Stimulated activated CD8-positive, alpha-beta memory T cell treated with anti-CD3 and anti-CD28 coated beads, Interleukin-7, amount 100 ng/mL, for 48 hours (primary cell): ENCODE results near the gene FAM25G.
"Not testable (repeated sequence)": the region's sequence is repeated elsewhere in the genome, so short reads cannot be mapped to it uniquely, and the experiment has no call there.

Experiments used
- DNase-seq, 2 donors: peaks; one replicate each; pipeline ENCODE4 v3.0.0-alpha.2; 2020; ENCODE audit warnings: low read depth in 1 of 2; ENCODE audit errors: extremely low read depth in 1 of 2

Gene FAM25G

DNA sequence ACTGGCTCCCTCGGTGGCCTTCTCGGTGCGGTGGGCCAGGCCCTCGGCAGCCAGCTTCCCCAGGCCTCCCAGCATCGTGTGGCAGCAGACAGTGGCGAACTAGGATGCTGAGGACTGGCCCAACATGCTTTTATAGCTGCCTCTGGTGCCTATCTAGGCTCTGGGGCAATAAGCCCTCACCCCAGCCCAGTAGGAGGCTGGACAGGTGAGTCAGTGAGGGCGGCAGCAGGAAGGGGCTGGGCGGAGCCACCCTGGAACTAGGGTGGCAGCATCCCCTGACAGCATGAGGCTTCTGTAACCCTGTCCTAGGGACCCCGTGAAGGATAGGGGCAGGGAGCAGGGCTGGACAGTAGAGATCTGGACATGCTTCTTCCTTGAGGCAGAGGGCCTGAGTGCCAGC lies at the start of gene FAM25G:
TSS of gene FAM25G (minus strand) at position 101 of the 400 bp plus-strand sequence. CDS start at position 75, 26 bp downstream.
- not testable (repeated sequence) for DNase-seq

DNA sequence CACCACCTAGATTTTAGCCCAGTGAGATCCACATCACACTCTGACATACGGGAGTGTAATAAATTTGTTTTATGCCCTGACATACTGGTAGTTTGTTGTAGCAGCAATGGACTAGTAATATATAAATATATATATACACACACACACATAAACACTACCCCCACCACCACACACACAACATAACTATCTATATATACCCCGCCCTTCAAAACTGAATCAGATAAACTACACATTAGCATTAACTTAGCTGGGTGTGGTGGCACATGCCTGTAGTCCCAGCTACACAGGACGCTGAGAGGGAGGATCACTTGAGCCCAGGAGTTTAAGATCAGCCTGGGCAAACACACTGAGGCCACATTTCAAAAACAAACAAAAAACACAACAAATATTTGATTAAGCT lies 44.9 kb upstream of the FAM25G start:
- not testable (repeated sequence) for DNase-seq

DNA sequence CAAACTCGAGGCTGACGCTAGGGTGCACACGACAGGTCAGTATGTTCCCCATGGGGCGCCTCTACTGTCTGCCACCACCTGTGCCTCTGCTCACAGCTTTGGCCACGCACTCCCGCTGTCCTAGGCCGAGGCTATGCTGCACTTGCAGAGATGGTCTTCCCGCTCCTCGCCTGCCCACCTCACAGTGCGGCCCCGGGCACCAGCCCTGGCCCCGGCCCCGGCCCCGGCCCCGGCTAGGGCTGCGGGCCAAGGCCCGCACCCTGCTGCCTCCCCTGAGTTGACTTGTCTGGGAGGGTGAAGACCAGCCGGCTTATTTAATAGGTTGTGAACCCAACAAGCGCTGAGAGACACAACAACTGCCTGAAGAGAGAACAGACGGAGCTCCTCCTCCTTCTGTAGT lies 32.0 kb upstream of the FAM25G start, which contains the start of gene AGAP9:
TSS of gene AGAP9 (minus strand) at position 164 of the 400 bp plus-strand sequence. CDS start at position 52, 112 bp downstream.
- not testable (repeated sequence) for DNase-seq

DNA sequence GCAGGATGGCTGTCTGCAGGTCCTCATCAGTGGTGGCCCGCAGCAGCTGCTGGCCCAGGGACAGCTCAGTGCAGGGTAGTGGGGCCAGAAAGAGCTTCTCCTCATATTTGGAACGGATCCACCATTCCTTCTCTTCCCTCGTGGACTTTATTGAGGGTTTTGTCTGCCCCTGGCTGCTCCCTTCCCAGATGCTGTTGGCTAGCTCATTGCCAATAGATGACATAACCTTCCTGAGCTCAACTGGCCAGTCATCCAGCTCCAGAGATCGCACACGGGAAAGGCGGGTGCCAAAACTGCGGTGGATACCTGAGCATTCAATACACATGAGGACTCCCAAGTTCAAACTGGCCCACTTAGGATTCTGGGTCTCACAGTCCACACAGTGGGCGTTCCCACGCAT lies 10.8 kb upstream of the FAM25G start:
- not testable (repeated sequence) for DNase-seq

DNA sequence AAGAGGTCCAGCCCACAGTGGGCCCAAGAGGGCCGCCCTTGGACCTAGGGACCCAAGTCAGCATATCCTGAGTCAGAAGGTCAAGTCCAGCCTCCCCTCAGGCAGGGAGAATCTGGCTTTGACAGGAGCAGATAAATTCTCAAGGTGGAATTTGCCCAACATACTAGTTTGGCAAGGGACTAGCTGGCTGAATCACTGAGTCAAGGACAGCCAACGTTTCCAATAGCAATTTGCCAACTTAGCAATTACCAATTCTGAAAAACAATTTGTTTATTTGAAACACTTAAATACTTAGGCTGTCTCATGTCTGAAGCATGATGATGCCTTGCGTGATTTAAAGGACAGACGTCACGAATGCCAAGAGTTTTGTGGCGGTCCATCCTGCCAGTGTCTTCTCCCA lies 2.7 kb upstream of the FAM25G start:
- not testable (repeated sequence) for DNase-seq

DNA sequence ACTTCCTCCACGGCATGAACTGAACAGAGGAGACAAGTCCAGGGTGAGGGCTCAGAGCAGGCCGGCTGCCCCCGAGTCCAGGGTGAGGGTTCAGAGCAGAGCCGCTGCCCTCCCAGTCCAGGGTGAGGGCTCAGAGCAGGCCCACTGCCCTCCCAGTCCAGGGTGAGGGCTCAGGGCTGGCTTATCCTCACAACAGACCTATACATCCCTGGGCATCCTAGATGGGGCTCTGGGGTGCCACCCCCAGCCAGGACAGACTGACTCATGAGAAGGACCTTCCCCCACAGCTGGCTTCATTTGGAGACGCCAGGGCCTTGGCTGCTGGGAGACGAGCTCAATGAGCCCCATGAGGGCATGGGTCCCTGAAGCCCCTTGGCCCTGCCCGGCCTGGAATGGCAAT lies 1.9 kb downstream of the FAM25G start:
- not testable (repeated sequence) for DNase-seq

DNA sequence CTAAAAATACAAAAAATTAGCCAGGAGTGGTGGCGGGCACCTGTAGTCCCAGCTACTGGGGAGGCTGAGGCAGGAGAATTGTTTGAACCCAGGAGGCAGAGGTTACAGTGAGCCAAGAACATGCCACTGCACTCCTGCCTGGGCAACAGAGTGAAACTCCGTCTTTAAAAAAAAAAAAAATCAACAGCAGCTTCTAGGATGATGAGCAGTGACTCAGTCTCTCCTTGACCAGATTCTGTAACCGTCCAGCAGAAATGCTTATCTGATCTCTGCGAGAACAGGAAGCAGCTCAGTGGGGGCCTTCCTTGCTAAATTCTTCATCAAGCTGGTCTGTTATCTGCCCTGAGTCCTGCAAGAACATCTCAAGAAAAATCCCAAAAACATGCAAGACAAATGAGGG lies 5.6 kb downstream of the FAM25G start:
- not testable (repeated sequence) for DNase-seq

DNA sequence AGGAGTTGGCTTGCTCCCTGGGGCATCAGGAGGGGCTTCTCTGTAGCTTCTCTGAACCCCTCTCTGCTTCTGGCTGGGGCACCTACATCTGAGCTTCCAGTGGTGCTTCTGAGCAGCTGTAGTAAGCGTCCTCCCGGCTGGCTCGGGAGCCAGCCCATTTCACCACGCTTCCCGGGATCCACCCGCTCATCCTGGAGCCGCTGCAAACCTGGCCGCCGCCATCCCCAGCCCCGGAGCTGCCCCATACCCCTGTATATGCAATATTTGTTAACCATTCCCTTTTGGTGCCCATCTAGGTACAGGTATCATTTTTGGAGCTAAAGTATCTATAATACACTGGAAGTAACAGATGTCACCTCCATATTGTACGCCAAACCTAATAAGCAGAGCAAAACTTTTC lies 6.7 kb downstream of the FAM25G start:
- DNase-seq = not testable (repeated sequence)

DNA sequence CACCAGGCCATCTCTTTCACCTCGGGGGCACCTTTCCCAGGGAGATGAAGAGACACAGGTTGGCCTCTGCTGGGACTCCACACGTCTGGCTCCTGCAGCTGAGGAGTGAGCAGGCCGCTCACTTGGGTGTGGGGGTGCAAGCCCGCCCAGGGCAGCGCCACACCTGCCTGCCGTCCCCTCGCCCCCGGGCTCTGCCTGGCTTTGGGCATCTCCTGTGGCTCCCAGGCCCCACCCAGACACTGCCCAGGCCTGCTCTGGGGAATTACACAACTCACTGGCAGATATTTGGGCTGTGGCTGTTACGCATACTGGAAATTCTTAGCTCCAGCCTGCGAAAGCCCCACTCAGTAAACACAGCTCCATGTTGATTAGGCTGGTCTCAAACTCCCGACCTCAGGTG lies 7.6 kb downstream of the FAM25G start, which contains the start of gene ANXA8:
TSS of gene ANXA8 (minus strand) at position 193 of the 400 bp plus-strand sequence. CDS start at position 11, 182 bp downstream.
- DNase-seq = not testable (repeated sequence)

DNA sequence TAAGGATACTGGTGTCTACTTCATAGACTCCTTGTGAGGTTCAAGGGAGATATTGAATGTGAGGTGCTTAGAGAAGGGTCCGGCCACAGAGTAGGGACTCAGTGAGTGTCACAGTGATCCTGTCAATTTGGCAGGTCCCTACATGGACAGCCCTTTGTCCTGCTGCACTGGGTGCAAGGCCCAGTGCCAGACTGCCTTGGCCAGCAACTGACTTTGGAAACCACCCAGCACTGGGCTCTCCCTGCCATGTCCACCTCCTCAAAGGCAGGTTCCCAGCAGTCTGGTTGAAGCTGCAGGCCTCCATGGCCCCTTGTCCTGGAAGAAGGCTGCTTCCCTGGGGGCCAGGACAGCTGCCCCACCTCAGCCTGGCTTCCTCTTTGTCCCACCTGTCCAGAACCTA lies 9.1 kb downstream of the FAM25G start:
- not testable (repeated sequence) for DNase-seq

DNA sequence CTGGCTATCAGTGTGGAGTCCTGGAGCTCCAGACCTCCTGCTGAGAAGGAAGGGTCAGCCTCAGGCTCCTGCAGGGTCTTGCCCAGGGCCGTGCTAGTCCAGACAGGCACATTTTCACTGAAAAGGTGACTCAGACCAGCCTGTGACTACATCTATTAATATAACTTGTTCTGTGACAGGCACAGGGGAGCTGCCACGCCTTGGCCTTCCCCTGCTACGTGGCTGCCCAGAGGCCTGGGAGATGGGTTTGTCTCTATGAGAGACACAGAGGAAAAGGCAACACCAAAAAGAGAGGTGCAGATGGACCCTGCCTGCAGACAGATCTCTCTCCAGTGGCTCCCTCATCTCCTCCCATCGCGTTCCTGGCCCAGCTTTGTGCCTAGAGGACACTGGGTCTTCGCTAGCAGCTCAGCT lies 9.7 kb downstream of the FAM25G start:
- not testable (repeated sequence) for DNase-seq

DNA sequence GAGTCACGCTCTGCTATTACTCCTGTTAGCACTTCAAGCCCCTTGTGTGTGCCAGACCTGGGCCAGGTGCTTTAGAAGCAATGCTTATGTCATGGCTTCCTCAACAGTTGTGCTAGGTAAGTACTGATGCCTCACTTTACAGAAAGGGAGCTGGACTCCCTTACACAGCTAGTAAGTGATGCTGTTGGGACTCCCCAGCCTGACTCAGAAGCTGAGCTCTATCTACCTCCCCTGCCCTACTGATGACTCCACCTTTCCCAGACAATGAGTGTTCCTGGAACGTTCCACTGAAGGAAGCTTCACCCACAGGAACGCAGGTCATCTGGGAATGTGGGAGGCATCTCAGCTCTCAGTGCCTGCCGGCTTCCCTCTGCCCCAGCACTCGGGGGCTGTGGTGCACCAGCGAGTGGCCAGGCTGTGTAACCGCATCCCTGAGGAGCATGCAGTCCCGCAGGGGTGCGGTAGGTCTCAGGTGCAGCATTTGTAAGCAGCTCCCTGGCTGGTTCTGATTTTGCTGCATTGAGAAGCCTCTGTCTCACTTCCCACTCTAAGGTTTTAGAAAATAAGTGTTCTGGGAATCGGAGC lies 10.2 kb downstream of the FAM25G start:
- DNase-seq = not testable (repeated sequence)

DNA sequence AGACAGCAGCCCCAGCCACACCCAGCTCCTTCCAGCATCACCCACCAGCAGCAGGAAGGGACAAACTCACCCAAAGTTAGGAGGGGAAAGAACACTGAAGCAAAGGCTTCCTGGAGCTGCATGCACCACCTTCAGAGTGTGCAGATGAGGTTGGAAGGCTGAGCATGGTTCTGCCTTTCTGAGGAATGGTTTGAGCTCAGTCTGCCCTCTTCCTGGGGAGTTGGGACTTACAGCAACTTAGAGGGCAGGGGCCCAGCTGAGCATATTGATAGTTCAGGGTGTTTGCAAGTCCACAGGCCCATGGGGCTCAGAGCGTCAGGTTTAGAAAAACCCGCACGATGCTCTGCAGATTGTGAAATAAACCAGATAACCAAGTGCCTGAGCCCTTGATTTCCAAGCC lies 11.4 kb downstream of the FAM25G start:
- DNase-seq = not testable (repeated sequence)

DNA sequence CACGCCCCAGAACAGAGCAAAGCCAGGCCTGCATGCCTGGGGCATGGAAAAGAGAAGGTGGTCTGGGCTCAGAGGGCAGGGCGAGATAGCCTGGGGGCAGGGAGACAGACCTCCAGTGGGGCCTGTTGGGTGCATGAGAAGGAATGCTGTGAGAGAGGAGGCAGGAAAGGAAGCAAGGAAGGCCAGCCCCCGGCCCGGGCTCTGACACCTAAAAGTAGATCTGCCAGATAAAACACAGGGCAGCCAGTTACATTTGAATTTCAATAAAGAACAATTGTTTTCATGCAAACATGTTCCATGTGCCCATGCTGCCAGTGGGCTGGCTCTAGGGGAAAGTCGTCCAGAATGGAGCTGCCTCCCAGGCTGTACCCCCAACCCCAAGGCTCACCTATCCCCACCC lies 13.4 kb downstream of the FAM25G start:
- DNase-seq = not testable (repeated sequence)

DNA sequence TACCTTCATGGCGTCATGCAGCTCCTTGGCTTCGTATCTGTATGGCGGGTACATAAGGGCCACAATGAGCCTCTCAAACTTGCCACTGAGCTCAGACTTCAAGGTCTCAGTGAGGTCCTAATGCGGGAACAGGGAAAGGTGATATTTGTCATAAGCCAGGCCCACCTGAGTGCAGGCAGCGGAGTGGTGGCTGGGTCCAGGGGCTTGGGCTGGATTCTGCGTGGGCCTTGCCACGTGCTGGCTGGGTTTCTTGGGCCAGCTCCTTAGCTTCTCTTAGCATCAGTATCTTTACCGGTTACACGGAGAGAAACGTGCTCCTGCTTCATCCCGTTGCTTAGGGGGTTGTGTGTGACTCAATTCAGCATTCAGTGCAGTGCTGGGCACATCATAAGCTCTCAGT lies 14.4 kb downstream of the FAM25G start:
- not testable (repeated sequence) for DNase-seq

DNA sequence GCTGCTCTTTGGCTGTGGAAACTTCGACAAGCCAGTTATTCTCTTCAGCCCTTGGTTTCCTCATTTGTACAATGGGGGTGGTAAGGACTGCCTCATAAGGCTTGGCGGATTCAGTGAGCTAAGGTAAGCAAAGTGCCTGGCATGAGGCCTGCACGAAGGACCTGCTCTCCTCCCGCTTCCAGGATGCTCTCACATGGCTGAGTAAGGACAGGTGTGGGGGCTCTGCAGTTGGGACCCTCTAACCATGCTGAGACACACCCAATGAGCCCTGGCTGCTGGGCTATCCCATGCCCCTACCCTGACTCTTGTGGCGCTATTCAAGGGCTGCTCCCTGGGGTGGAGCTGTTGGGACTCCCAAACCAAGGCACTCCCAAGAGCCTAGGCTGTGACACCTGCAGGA lies 16.4 kb downstream of the FAM25G start:
- not testable (repeated sequence) for DNase-seq

DNA sequence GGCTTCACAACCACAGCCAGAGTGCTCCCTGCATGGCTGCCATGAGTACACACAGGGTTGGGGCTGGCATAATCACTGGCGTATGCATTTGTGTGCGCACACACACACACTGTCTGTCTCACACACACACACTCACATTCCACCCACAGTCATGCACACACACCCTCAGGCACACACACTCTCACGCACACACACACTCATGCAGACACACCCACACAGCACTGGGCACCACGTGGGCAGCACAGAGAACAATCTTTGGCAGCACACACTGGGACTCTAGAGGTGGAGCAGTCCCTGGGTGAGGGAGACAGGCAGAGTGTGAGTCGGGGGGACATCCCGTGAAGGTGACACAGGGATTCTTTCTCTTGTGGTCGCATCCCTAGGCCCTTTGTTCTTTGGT lies 18.0 kb downstream of the FAM25G start:
- DNase-seq = not testable (repeated sequence)

DNA sequence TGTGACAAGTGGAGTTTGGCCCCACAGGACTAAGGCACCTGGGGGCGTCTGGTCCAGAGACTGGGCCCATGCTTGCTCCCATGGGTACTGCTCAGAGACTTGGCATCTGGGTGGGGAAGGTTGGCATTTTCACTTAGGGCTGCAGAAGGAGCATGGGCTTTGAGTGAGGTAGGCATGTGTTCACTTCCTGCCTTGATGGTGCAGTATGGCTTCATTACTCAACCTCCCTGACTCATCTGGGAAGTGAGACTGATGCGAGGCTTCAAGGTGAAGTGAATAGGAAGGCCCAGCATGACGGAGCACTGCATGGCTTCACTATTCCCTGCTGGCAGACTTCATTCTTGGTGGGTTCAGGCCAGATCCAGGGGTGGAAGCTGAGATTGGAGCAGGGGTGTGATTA lies 18.9 kb downstream of the FAM25G start:
- not testable (repeated sequence) for DNase-seq

DNA sequence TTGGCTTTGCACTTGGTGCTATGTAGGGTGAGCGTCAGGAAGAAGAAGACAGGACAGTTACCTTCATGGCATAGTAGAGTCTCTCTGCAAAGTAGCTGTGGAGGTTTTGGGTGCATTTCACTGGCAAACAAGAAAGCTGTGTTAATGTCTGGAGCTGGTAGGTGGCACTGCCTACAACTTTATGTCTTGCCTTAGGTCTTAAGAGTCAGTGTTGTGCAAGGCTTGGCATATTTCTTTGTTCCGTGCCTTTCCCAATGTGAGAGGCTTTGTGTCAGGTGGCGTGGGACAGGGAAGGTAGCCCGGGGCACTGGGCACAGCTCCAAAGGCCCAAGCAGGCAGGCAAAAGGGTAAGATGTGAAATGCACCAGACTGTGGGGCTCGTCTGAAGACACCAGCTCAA lies 19.4 kb downstream of the FAM25G start:
- not testable (repeated sequence) for DNase-seq

DNA sequence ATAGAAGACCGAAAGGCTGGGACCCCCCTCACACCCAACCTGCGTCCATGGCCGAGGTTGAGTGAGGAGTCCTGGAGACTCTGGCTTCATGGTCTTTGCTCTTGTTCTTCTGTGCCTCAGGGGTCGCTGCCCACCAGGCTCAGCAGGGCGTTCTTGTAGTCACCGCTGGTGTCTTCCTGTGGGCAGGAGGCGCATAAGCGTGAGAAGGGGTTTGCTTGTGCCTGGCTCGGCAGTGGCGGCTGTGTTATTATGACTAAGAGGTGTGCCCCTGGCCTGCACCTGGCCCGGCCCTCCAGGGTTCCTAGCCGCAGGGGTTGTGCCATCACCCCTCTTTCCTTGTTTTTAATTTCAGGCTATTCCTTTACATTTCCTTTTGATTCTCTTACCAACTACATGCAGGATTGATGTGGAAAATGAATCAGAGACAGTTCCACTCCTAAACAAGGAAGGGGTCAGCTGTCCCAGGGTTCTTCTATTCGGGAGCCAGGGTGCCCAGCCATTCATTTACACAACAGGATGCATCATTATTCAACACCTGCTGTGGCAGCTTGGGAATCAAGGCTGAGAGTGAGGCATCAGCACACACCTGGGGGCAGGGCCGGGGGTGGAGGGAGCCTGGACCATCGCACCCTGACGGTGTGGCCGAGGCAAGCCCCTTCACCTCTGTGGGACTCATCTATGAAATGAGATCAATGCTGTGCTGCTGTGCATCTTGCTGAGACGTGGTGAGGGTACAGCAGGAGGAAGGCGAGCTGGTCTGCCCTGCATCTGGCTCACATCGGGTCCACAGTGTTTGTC lies 22.6 kb downstream of the FAM25G start:
- not testable (repeated sequence) for DNase-seq

DNA sequence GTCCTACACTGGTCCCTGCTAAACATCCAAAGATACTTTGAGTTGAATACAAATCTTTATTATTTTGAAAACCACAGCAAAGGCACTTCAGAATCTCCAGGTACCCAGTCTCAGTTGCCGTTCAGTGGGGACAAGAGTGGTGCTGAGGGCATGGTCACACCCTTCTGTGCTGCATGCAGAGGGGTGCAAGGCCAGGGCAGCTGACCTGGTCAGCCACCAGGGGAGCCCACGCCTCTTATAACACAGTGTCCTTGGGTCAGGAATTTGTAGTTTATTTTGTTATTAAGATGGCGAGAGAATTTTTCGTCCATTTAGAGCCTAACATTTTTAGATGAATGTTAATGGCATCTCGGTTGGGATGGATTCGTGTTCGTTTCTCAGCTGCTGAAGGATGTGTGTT lies 23.5 kb downstream of the FAM25G start:
- DNase-seq = not testable (repeated sequence)

DNA sequence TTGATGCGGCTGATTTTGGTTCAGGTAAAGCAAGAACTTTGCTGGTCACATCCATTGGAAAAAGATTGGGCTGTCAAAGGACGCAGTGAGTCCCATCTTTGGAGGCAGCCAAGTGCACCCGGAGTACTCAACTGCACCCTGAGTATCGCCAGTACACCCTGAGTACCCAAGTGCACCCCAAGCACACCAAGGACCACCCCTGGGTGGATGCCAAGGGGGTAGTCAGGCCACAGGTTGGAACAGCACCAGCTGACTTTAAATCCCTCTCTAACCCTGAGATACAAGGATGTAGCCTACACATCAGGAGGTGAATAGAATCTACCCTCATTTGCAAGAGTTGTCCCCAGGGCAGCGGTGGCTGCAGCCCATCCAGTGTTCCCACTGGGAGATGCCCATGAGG lies 24.0 kb downstream of the FAM25G start:
- not testable (repeated sequence) for DNase-seq
